Activated CD8-positive, alpha-beta memory T cell treated with anti-CD3 and anti-CD28 coated beads, Interleukin-2, amount 50 U/mL, for 4 hours (primary cell): ENCODE results near the gene NCR3LG1.

Source experiments
- DNase-seq: peaks from one replicate; pipeline ENCODE4 v3.0.0-alpha.2; 2020

The NCR3LG1 gene

GRCh38 chr11:17394743-17395390 is 43.3 kb downstream of the NCR3LG1 start:
- DNase-seq = no peak

- no peak for DNase-seq
Measured at GRCh38 chr11:17395554-17395961, 44.0 kb downstream of the NCR3LG1 start.

GRCh38 chr11:17395978-17396377 is 44.4 kb downstream of the NCR3LG1 start:
- no peak for DNase-seq

- no peak for DNase-seq
Measured at GRCh38 chr11:17396598-17397310, 45.2 kb downstream of the NCR3LG1 start.

GRCh38 chr11:17397311-17398002 is 45.9 kb downstream of the NCR3LG1 start:
- DNase-seq = no peak

- no peak for DNase-seq
Measured at GRCh38 chr11:17399236-17399635, 47.6 kb downstream of the NCR3LG1 start.

GRCh38 chr11:17400048-17400775 is 48.6 kb downstream of the NCR3LG1 start:
- DNase-seq = no peak

GRCh38 chr11:17401316-17401715 is 49.7 kb downstream of the NCR3LG1 start:
- DNase-seq = no peak

GRCh38 chr11:17401841-17402240 is 50.2 kb downstream of the NCR3LG1 start:
- no peak for DNase-seq

GRCh38 chr11:17402486-17402885 is 50.9 kb downstream of the NCR3LG1 start:
- no peak for DNase-seq

- DNase-seq = no peak
Measured at GRCh38 chr11:17403980-17404759, 52.6 kb downstream of the NCR3LG1 start.

GRCh38 chr11:17405232-17406005 is 53.8 kb downstream of the NCR3LG1 start:
- no peak for DNase-seq

GRCh38 chr11:17406082-17406817 is 54.6 kb downstream of the NCR3LG1 start:
- no peak for DNase-seq

GRCh38 chr11:17406818-17407149 is 55.2 kb downstream of the NCR3LG1 start:
- DNase-seq = no peak

GRCh38 chr11:17407575-17407974 is 56.0 kb downstream of the NCR3LG1 start:
- DNase-seq = no peak

GRCh38 chr11:17408026-17408425 is 56.4 kb downstream of the NCR3LG1 start:
- no peak for DNase-seq

GRCh38 chr11:17408641-17409040 is 57.0 kb downstream of the NCR3LG1 start:
- DNase-seq = no peak

GRCh38 chr11:17410606-17411379 is 59.2 kb downstream of the NCR3LG1 start:
- DNase-seq = no peak

GRCh38 chr11:17411418-17411817 is 59.8 kb downstream of the NCR3LG1 start:
- DNase-seq = no peak

GRCh38 chr11:17412488-17413180 is 61.0 kb downstream of the NCR3LG1 start:
- no peak for DNase-seq
